GM18861 (cell line): ENCODE data around the gene CLIC3.

Experiments used
- ATAC-seq: cut with Tn5 transposase; IDR thresholded peaks from one replicate; pipeline ENCODE4 v1.9.1; 2021; ENCODE audit not compliant: unreplicated experiment

Gene CLIC3

GRCh38 chr9:136982232-136983051 is 13.9 kb downstream of the CLIC3 start, which contains the start of gene LCNL1:
TSS of gene LCNL1 (plus strand) at chr9:136982993. CDS start at chr9:136983587, 594 bp downstream.
- no peak for ATAC-seq

- no peak for ATAC-seq
Observed at GRCh38 chr9:136981588-136982231, 14.7 kb downstream of the CLIC3 start.

GRCh38 chr9:136980669-136981478 is 15.5 kb downstream of the CLIC3 start:
- ATAC-seq: no peak

GRCh38 chr9:136979769-136980587 is 16.4 kb downstream of the CLIC3 start:
- ATAC-seq: no peak

- no peak for ATAC-seq
Observed at GRCh38 chr9:136978865-136979544, 17.4 kb downstream of the CLIC3 start.

GRCh38 chr9:136978073-136978864 is 18.1 kb downstream of the CLIC3 start:
- ATAC-seq: no peak

GRCh38 chr9:136977649-136978072 is 18.7 kb downstream of the CLIC3 start:
- no peak for ATAC-seq

- ATAC-seq: no peak
Observed at GRCh38 chr9:136977223-136977622, 19.1 kb downstream of the CLIC3 start, which contains the start of gene PTGDS. TSS of gene PTGDS (plus strand) at chr9:136977504. CDS start at chr9:136977579, 75 bp downstream.

GRCh38 chr9:136975644-136976043 is 20.7 kb downstream of the CLIC3 start:
- no peak for ATAC-seq

GRCh38 chr9:136974817-136975535 is 21.4 kb downstream of the CLIC3 start:
- ATAC-seq: no peak

- no peak for ATAC-seq
Observed at GRCh38 chr9:136973618-136974617, 22.4 kb downstream of the CLIC3 start.

- no peak for ATAC-seq
Observed at GRCh38 chr9:136972743-136973142, 23.6 kb downstream of the CLIC3 start.

GRCh38 chr9:136972335-136972734 is 24.0 kb downstream of the CLIC3 start:
- ATAC-seq: no peak

- ATAC-seq: no peak
Observed at GRCh38 chr9:136971746-136972145, 24.6 kb downstream of the CLIC3 start.

- ATAC-seq: no peak
Observed at GRCh38 chr9:136970361-136970760, 26.0 kb downstream of the CLIC3 start.

- no peak for ATAC-seq
Observed at GRCh38 chr9:136969774-136970173, 26.6 kb downstream of the CLIC3 start.

GRCh38 chr9:136969150-136969549 is 27.2 kb downstream of the CLIC3 start:
- no peak for ATAC-seq
